Keratinocyte (primary cell): ENCODE results near the gene TAS2R7. TPM values are rescaled to one million over a fixed set of nuclear protein-coding genes. Genes with fewer than 3 reads are reported as not detected.

Experiments used
- DNase-seq: peaks from one replicate; pipeline ENCODE4 v3.0.0-alpha.2; 2011; ENCODE audit warnings: low read depth, missing footprints, low spot score
- FAIRE-seq: peaks from 2 replicates; lab custom pipeline; 2011; peaks lifted over from hg19 to GRCh38; lab: Jason Lieb, UNC
- H2AFZ ChIP-seq: 2 replicates; pipeline ENCODE4 v1.6.0; 2012; ENCODE audit warnings: low read length, control low read depth, inconsistent platforms; ENCODE audit not compliant: control insufficient read depth
- H3K27ac ChIP-seq: 2 replicates; pipeline ENCODE4 v1.5.1; 2011; ENCODE audit warnings: low read length; ENCODE audit not compliant: control insufficient read depth, insufficient read depth
- H3K27me3 ChIP-seq: 3 replicates; pipeline ENCODE4 v1.6.0; 2011; ENCODE audit warnings: low read length; ENCODE audit not compliant: control insufficient read depth, insufficient read depth; ENCODE audit errors: extremely low read depth
- H3K36me3 ChIP-seq, 2 experiments: 2 replicates in 1 of 2; 3 replicates in 1 of 2; pipeline ENCODE4 v1.5.1; 2011; ENCODE audit warnings: low read length in 2 of 2, mild to moderate bottlenecking in 1 of 2; ENCODE audit not compliant: control insufficient read depth in 2 of 2, insufficient read depth in 2 of 2; ENCODE audit errors: extremely low read depth in 1 of 2
- H3K4me1 ChIP-seq: 3 replicates; pipeline ENCODE4 v1.5.1; 2011; ENCODE audit warnings: low read length; ENCODE audit not compliant: control insufficient read depth, insufficient read depth; ENCODE audit errors: extremely low read depth
- H3K4me2 ChIP-seq: 3 replicates; pipeline ENCODE4 v1.6.0; 2011; ENCODE audit warnings: low read depth, low read length; ENCODE audit not compliant: control insufficient read depth, insufficient read depth; ENCODE audit errors: extremely low read depth
- H3K4me3 ChIP-seq, 3 experiments: fragments of 200-600 bp in 1 of 3; sonication (generic) in 1 of 3; 2 replicates in 2 of 3; 3 replicates in 1 of 3; pipeline ENCODE4 v1.5.1; 2011 to 2016; ENCODE audit warnings: low read length in 3 of 3, mild to moderate bottlenecking in 3 of 3, control low read depth in 2 of 3, inconsistent platforms in 1 of 3, low read depth in 1 of 3, mixed read lengths in 1 of 3, mixed run types in 1 of 3, moderate library complexity in 1 of 3; ENCODE audit not compliant: control insufficient read depth in 2 of 3, insufficient read depth in 2 of 3; ENCODE audit errors: extremely low read depth in 1 of 3
- H3K79me2 ChIP-seq: 2 replicates; pipeline ENCODE4 v1.6.0; 2012; ENCODE audit warnings: low read length; ENCODE audit not compliant: control insufficient read depth, insufficient read depth
- H3K9ac ChIP-seq: 3 replicates; pipeline ENCODE4 v1.6.0; 2011; ENCODE audit warnings: low read length; ENCODE audit not compliant: control insufficient read depth, insufficient read depth; ENCODE audit errors: extremely low read depth
- H3K9me1 ChIP-seq: 3 replicates; pipeline ENCODE4 v1.6.0; 2011; ENCODE audit warnings: low read length; ENCODE audit not compliant: control insufficient read depth, insufficient read depth; ENCODE audit errors: extremely low read depth
- H3K9me3 ChIP-seq: 2 replicates; pipeline ENCODE4 v1.5.1; 2012; ENCODE audit warnings: low read depth, low read length; ENCODE audit not compliant: control insufficient read depth
- H4K20me1 ChIP-seq: 3 replicates; pipeline ENCODE4 v1.6.0; 2011; ENCODE audit warnings: low read length; ENCODE audit not compliant: control insufficient read depth, insufficient read depth; ENCODE audit errors: extremely low read depth
- CTCF ChIP-seq, 3 experiments: IDR thresholded peaks in 1 of 3; conservative IDR thresholded peaks in 1 of 3; optimal IDR thresholded peaks in 1 of 3; 2 replicates in 2 of 3; 3 replicates in 1 of 3; pipeline versions ENCODE3 to v1.5.1; 2011; ENCODE audit warnings: low read length in 3 of 3, mild to moderate bottlenecking in 3 of 3, moderate library complexity in 2 of 3, control low read depth in 1 of 3, inconsistent platforms in 1 of 3; ENCODE audit not compliant: insufficient read depth in 2 of 3; ENCODE audit errors: extremely low read depth in 1 of 3
- EZH2 ChIP-seq: IDR thresholded peaks from one replicate; pipeline ENCODE4 v1.6.1; 2012; ENCODE audit warnings: inconsistent platforms, mild to moderate bottlenecking, low read length, moderate library complexity
- dilution Hi-C: fragments of 300-500 bp; cut with MboI; formaldehyde crosslinking; loops from one replicate; pipeline ENCODE4 v1.7.0; 2020; ENCODE audit warnings: low sequenced_read_pairs; ENCODE audit not compliant: extremely low pct_ligation_motif_present
- polyA minus RNA-seq, 3 experiments: library from RNA; depleted of rRNA, polyadenylated mRNA; stranded (reverse); fragments of >200 nt; gene quantifications; 1 replicate in 1 of 3; 2 replicates in 1 of 3; 3 replicates in 1 of 3; pipeline ENCODE4 v1.2.3, GENCODE V29; 2011
- polyA plus RNA-seq, 5 experiments: library from polyadenylated mRNA; depleted of rRNA in 3 of 5; stranded (reverse) in 3 of 5; stranded (forward) in 1 of 5; unstranded in 1 of 5; fragments of >200 nt; gene quantifications; 1 replicate in 1 of 5; 2 replicates in 3 of 5; 3 replicates in 1 of 5; pipeline versions ENCODE4 v1.2.1 to v1.2.3, GENCODE V29; 2011 to 2012; ENCODE audit warnings: missing spikeins in 2 of 5, low read depth in 1 of 5, low replicate concordance in 1 of 5

TAS2R7 gene
- not detected in 3 replicates for polyA plus RNA-seq
- polyA plus RNA-seq (2011; ENCODE audit: low read depth): not detected
- polyA plus RNA-seq (2011; cell fraction: cytosol; rRNA removed): not detected in 2 replicates
- 0.23 TPM in 1 of 2 replicates, not detected in the other for polyA plus RNA-seq (2011; cell fraction: nucleus; rRNA removed)
- polyA plus RNA-seq (2012; ENCODE audit: low replicate concordance): not detected in 2 replicates
- 0.49 TPM in 1 of 3 replicates, not detected in the others for polyA minus RNA-seq
- not detected for polyA minus RNA-seq (2011; cell fraction: cytosol; rRNA and poly(A)+ RNA removed)
- polyA minus RNA-seq (2011; cell fraction: nucleus; rRNA and poly(A)+ RNA removed): 0.84 and 2.1 TPM in 2 replicates

- DNase-seq: no peak
- TF ChIP-seq CTCF (optimal IDR thresholded peaks at IDR 0.05 in 1 of 3, IDR thresholded peaks at IDR 0.05 in 1 of 3, conservative IDR thresholded peaks at IDR 0.05 in 1 of 3; ENCODE audit: extremely low read depth in 1 of 3, insufficient read depth in 2 of 3, low read length in 3 of 3) (no peak), EZH2 (no peak)
- no peak for FAIRE-seq
Observed at GRCh38 chr12:10802587-10802986, at the start of gene TAS2R7. Gene TAS2R7, minus strand, starts transcription at chr12:10802627. Its CDS starts 57 bp downstream, at chr12:10802570.

GRCh38 chr12:10851243-10851858, 48.9 kb upstream of the TAS2R7 start:
- TF ChIP-seq EZH2 (no peak), CTCF (optimal IDR thresholded peaks at IDR 0.05 in 1 of 3, IDR thresholded peaks at IDR 0.05 in 1 of 3, conservative IDR thresholded peaks at IDR 0.05 in 1 of 3; ENCODE audit: extremely low read depth in 1 of 3, insufficient read depth in 2 of 3, low read length in 3 of 3) (no peak)
- Histone ChIP-seq H3K4me2 (no peak overlapping the region), H3K4me3 (no peak overlapping the region), H3K9me3 (peaks cover 3% of the 10 kb centered on the region), H4K20me1 (no peaks in the 10 kb centered on the region), H3K79me2 (no peaks in the 10 kb centered on the region), H3K9ac (no peak overlapping the region), H3K4me1 (no peaks in the 10 kb centered on the region), H2AFZ (no peak overlapping the region), H3K27me3 (no peaks in the 10 kb centered on the region), H3K36me3 (no peaks in the 10 kb centered on the region), H3K9me1 (no peaks in the 10 kb centered on the region), H3K27ac (no peak overlapping the region)
- dilution Hi-C loops: no loop called here
- no peak for FAIRE-seq
- DNase-seq: no peak

More at GRCh38 chr12:10802587-10802986, at the start of gene TAS2R7:
- no peaks in the 10 kb centered on the region for H3K9me1 ChIP-seq
- dilution Hi-C loops: no loop called here
- no peak within 1 kb of the TSS for H3K9ac ChIP-seq
- peaks cover 4% of the 10 kb centered on the region for H3K27me3 ChIP-seq
- H3K79me2 ChIP-seq: no peaks in the 10 kb centered on the region
- H3K4me2 ChIP-seq: no peak within 1 kb of the TSS
- H3K4me3 ChIP-seq: no peak within 1 kb of the TSS
- no peaks in the 10 kb centered on the region for H4K20me1 ChIP-seq
- H3K4me1 ChIP-seq: no peaks in the 10 kb centered on the region
- H3K27ac ChIP-seq: no peak within 1 kb of the TSS
- no peak within 1 kb of the TSS for H2AFZ ChIP-seq
- H3K36me3 ChIP-seq: no peaks in the 10 kb centered on the region
- H3K9me3 ChIP-seq: no peaks in the 10 kb centered on the region
